Transverse colon (tissue), 4 donors: ENCODE measurements around the gene LRRC3. TPM values are rescaled to one million over a fixed set of nuclear protein-coding genes. Genes with fewer than 3 reads are reported as not detected.

Experiments used
- DNase-seq: peaks from one replicate; pipeline ENCODE4 v3.0.0-alpha.2; 2019
- H3K27ac ChIP-seq, 4 donors: fragments of 200-600 bp; sonication (generic); 2 replicates each; pipeline ENCODE4 v1.5.1; 2016 to 2018; ENCODE audit warnings: inconsistent platforms in 4 of 4
- H3K27me3 ChIP-seq: fragments of 200-600 bp; sonication (generic); 2 replicates; pipeline ENCODE4 v1.5.1; 2017; ENCODE audit warnings: inconsistent platforms
- H3K36me3 ChIP-seq, 4 donors: fragments of 200-600 bp; sonication (generic); 2 replicates each; pipeline ENCODE4 v1.5.1; 2017 to 2019; ENCODE audit warnings: inconsistent platforms in 4 of 4
- H3K4me1 ChIP-seq, 4 donors: fragments of 200-600 bp; sonication (generic); 2 replicates each; pipeline ENCODE4 v1.5.1; 2017 to 2020; ENCODE audit warnings: inconsistent platforms in 4 of 4
- H3K4me3 ChIP-seq, 4 donors: fragments of 200-600 bp; sonication (generic); 1 replicate in 1 of 4; 2 replicates in 3 of 4; pipeline versions ENCODE4 v1.5.1 to v1.6.1; 2017 to 2019; ENCODE audit warnings: inconsistent platforms in 4 of 4
- H3K9me3 ChIP-seq, 2 donors: fragments of 200-600 bp; sonication (generic); 2 replicates each; pipeline ENCODE4 v1.5.1; 2017 to 2019; ENCODE audit warnings: inconsistent platforms in 2 of 2
- CTCF ChIP-seq, 5 experiments: fragments of 200-600 bp in 3 of 5; fragments of 450-650 bp in 2 of 5; sonication (generic) in 3 of 5; IDR thresholded peaks; 1 replicate in 2 of 5; 2 replicates in 3 of 5; pipeline ENCODE4 v1.5.1; 2016 to 2017; ENCODE audit warnings: antibody characterized with exemption in 5 of 5, inconsistent platforms in 3 of 5, mild to moderate bottlenecking in 2 of 5, moderate library complexity in 1 of 5
- EP300 ChIP-seq: sonication (generic); formaldehyde crosslinking; IDR thresholded peaks from one replicate; pipeline ENCODE4 v1.6.1; 2017; ENCODE audit warnings: antibody characterized with exemption, low read depth
- POLR2A ChIP-seq: fragments of 450-650 bp; IDR thresholded peaks from one replicate; pipeline ENCODE4 v1.6.1; 2016; ENCODE audit warnings: antibody characterized with exemption, mild to moderate bottlenecking, moderate library complexity
- POLR2AphosphoS5 ChIP-seq, 3 donors: sonication (generic); formaldehyde crosslinking; IDR thresholded peaks; one replicate each; pipeline ENCODE4 v1.6.1; 2016; ENCODE audit warnings: antibody characterized with exemption in 3 of 3
- WGBS, 2 donors: methylation state at CpG; one replicate each; pipeline ENCODE4 v1.1.5; 2018; ENCODE audit warnings: low coverage in 1 of 2; 5-methylcytosine and 5-hydroxymethylcytosine counted together
- in situ Hi-C, 4 donors: fragments of 200-750 bp; cut with MboI; loops; one replicate each; pipeline versions ENCODE4 v1.15.0 to v1.15.1; 2017; ENCODE audit warnings: low sequenced_read_pairs in 3 of 4, low pct_ligation_motif_present in 1 of 4, low pct_unique_long_range_greater_than_20kb in 1 of 4
- intact Hi-C: fragments of 100-400 bp; cut with DNase I; formaldehyde crosslinking; loops from one replicate; pipeline ENCODE4 v1.15.1; 2023; ENCODE audit warnings: low total_unique reads
- total RNA-seq, 4 donors: library from RNA; depleted of rRNA; stranded (reverse); fragments of >200 nt; gene quantifications; one replicate each; pipeline ENCODE4 v1.1.0, GENCODE V29; 2016

Gene LRRC3
- total RNA-seq, 4 donors from 2014 or later: 4.4 to 6.7 (median 5.1) TPM

- DNase-seq: no peak
These were observed 30.0 kb downstream of the LRRC3 start for GRCh38 chr21:44485254-44485793.

GRCh38 chr21:44485796-44486195 lies 30.5 kb downstream of the LRRC3 start:
- no peak for DNase-seq
- in situ Hi-C loops (no loop called here), intact Hi-C loops (no loop called here)
- Histone ChIP-seq H3K36me3 (no peaks in the 10 kb centered on the region), H3K27ac (no peak overlapping the region), H3K9me3 (no peaks in the 10 kb centered on the region), H3K4me3 (peak overlapping the region in 2 of 4 donors; percentile 4 to 23), H3K27me3 (peaks cover 8% of the 10 kb centered on the region), H3K4me1 (no peaks in the 10 kb centered on the region)
- 77 to 78% methylated on average over 6 to 10 of the region's 10 CpGs for WGBS, 2 donors
- no peak for TF ChIP-seq POLR2A
- no peak for TF ChIP-seq POLR2AphosphoS5 (IDR thresholded peaks at IDR 0.05)
- TF ChIP-seq CTCF (IDR thresholded peaks at IDR 0.05): no peak
- TF ChIP-seq EP300: no peak

More at GRCh38 chr21:44485254-44485793, 30.0 kb downstream of the LRRC3 start:
- 75% methylated on average over 25 of the region's 25 CpGs; no CpG with 5 or more reads in 1 of the 2 donors for WGBS, 2 donors
- H3K4me1 ChIP-seq: no peaks in the 10 kb centered on the region
- in situ Hi-C loops: no loop called here
- H3K27ac ChIP-seq: no peak overlapping the region
- TF ChIP-seq POLR2AphosphoS5 (IDR thresholded peaks at IDR 0.05): no peak
- TF ChIP-seq CTCF (IDR thresholded peaks at IDR 0.05): peak in 1 of 5 experiments; percentile 11
- H3K36me3 ChIP-seq: no peaks in the 10 kb centered on the region
- intact Hi-C loops: no loop called here
- H3K4me3 ChIP-seq: peak overlapping the region in 2 of 4 donors; percentile 4 to 23
- no peaks in the 10 kb centered on the region for H3K9me3 ChIP-seq
- H3K27me3 ChIP-seq: peaks cover 8% of the 10 kb centered on the region

GRCh38 chr21:44486302-44486701 lies 31.0 kb downstream of the LRRC3 start:
- Histone ChIP-seq H3K27ac (no peak overlapping the region), H3K27me3 (peaks cover 8% of the 10 kb centered on the region), H3K4me3 (no peak overlapping the region), H3K36me3 (no peaks in the 10 kb centered on the region), H3K4me1 (no peaks in the 10 kb centered on the region), H3K9me3 (no peaks in the 10 kb centered on the region)
- 66 to 83% methylated on average over 6 to 16 of the region's 16 CpGs for WGBS, 2 donors
- in situ Hi-C loops (no loop called here), intact Hi-C loops (no loop called here)
- no peak for TF ChIP-seq CTCF (IDR thresholded peaks at IDR 0.05)
- no peak for TF ChIP-seq EP300
- no peak for TF ChIP-seq POLR2AphosphoS5 (IDR thresholded peaks at IDR 0.05)
- TF ChIP-seq POLR2A: no peak
- DNase-seq: no peak

- DNase-seq: no peak
- H3K36me3 ChIP-seq: no peaks in the 10 kb centered on the region
- H3K4me1 ChIP-seq: no peaks in the 10 kb centered on the region
- H3K27me3 ChIP-seq: peaks cover 5% of the 10 kb centered on the region
- TF ChIP-seq CTCF (IDR thresholded peaks at IDR 0.05) (peak in 2 of 5 experiments; percentile 22 to 30), EP300 (no peak)
- H3K4me3 ChIP-seq: no peak overlapping the region
- peaks cover 2 to 7% of the 10 kb centered on the region in 2 donors for H3K9me3 ChIP-seq
- intact Hi-C loops (no loop called here), in situ Hi-C loops (no loop called here)
- no peak overlapping the region for H3K27ac ChIP-seq
- 42 to 59% methylated on average over 4 of the region's 4 CpGs for WGBS, 2 donors
These were observed 32.5 kb downstream of the LRRC3 start for GRCh38 chr21:44487831-44488230.
